ENCODE measurements around the gene IFNLR1. TPM values are rescaled to one million over a fixed set of nuclear protein-coding genes. Genes with fewer than 3 reads are reported as not detected.

Gene IFNLR1
- total RNA-seq, 1 donor from 2014 or later, result 39.2 TPM

DNA sequence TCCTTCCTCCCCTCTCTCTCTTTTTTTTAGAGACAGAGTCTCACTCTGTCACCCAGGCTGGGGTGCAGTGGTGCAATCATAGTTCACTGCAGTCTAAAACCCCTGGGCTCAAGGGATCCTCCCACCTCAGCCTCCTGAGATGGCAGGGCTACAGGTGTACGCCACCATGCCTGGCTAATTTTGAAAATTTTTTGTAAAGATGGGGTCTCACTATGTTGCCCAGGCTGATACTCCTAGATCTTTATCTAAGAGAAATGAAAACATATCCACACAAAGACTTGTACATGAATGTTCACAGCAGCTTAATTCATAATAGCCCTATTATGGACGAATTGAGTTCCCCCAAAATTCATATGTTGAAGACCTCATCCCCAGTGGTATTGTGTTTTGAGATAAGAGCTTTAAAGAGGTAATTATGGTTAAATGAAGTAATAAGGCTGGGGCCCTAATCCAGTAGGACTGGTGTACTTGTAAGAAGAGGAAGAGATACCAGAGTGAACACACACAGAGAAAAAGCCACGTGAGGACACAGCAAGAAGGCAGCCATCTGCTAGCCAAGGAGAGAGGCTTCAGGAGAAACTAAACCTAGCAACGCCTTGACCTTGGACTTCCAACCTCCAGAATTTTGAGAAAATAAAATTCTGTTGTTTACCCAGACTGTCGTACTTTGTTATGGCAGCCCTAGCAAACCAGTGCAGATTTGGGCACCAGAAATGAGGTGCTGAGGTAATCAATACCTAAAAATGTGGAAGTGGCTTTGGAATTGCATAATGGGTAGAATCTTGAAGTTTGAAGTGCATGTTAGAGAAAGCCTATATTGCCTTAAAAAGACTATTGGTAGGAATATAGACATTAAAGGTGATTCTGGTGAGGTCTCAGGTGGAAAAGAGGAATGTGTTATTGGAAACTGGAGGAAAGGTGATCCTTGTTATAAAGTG lies 13.2 kb downstream of the IFNLR1 start:
- Mint-ChIP-seq H3K36me3 (ENCODE audit: low read depth) (peaks cover 79% of the 10 kb centered on the region), H3K4me1 (peaks cover 52% of the 10 kb centered on the region), H3K9me3 (peaks cover 3% of the 10 kb centered on the region), H3K27me3 (no peaks in the 10 kb centered on the region), H3K27ac (no peak overlapping the region), H3K4me3 (no peak overlapping the region)
- TF ChIP-seq CTCF (IDR thresholded peaks at IDR 0.05), result no peak
- intact Hi-C loops (cut with micrococcal nuclease), result no loop called here
- ChIA-PET POLR2A (interaction anchor here (0.6 kb wide), 1 partner anchor 335 kb away, joined by 8 read pairs; no protein-coding TSS in a partner anchor), CTCF (no interaction called here)
- DNase-seq (no peak), ATAC-seq (ENCODE audit: low read depth) (no peak)

- peaks cover 41% of the 10 kb centered on the region for H3K4me1 Mint-ChIP-seq
- no peak for TF ChIP-seq CTCF (IDR thresholded peaks at IDR 0.05)
- no peak overlapping the region for H3K4me3 Mint-ChIP-seq
- H3K9me3 Mint-ChIP-seq, result peaks cover 3% of the 10 kb centered on the region
- DNase-seq, result no peak
- peaks cover 82% of the 10 kb centered on the region for H3K36me3 Mint-ChIP-seq (ENCODE audit: low read depth)
- H3K27me3 Mint-ChIP-seq, result no peaks in the 10 kb centered on the region
- CTCF ChIA-PET, result interaction anchor here (1.1 to 1.4 kb wide), 2 partner anchors 22 to 221 kb away, joined by 3 to 4 read pairs; no protein-coding TSS in a partner anchor
- ATAC-seq (ENCODE audit: low read depth), result no peak
- POLR2A ChIA-PET, result no interaction called here
- intact Hi-C loops (cut with micrococcal nuclease), result no loop called here
- no peak overlapping the region for H3K27ac Mint-ChIP-seq
Measured at GRCh38 chr1:24172598-24172997, 14.5 kb downstream of the IFNLR1 start.

DNA sequence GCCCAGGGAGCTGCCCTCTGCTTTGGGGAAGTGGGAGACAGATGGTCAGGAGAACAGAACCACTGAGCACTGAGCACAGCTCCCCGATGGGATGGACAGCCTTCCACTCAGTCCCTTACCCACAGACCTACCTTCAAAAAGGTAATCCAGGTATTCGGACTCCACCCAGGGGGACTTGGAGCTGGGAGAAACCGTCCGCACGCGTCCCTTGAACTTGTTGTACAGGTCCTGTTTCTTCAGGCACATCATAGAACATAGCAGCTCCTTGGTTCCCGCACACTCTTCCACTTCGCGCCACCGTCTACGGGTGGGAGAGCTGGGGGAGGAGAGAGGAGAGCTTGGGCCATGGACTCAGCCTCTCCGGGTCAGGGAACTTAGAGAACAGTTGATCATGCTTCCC lies 17.8 kb downstream of the IFNLR1 start:
- Mint-ChIP-seq H3K27ac (no peak overlapping the region), H3K9me3 (peaks cover 2% of the 10 kb centered on the region), H3K36me3 (ENCODE audit: low read depth) (peaks cover 81% of the 10 kb centered on the region), H3K27me3 (no peaks in the 10 kb centered on the region), H3K4me3 (no peak overlapping the region), H3K4me1 (peaks cover 18% of the 10 kb centered on the region)
- DNase-seq (no peak), ATAC-seq (ENCODE audit: low read depth) (no peak)
- ChIA-PET CTCF (no interaction called here), POLR2A (no interaction called here)
- no peak for TF ChIP-seq CTCF (IDR thresholded peaks at IDR 0.05)
- intact Hi-C loops (cut with micrococcal nuclease), result no loop called here

DNA sequence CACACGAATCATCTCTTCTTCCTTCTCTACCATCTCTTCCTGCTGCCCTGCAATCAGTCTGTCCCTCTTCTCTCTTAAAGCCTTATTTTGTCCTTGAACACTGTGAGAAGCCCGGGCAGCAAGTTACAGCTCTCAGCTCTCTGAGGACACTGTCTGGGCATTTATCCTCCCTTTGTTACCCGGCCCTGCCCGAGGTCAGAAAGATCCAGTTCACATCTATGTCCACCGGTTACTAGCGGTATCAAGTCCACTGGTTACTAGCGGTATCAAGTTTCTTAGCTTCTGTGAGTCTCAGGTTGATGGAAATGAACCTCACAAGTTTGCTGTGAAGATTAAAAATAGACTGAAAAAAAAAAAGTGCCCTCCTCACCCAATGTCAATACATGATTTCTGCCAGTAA lies 18.8 kb downstream of the IFNLR1 start:
- POLR2A ChIA-PET, result interaction anchor here (0.7 kb wide), 1 partner anchor 31 kb away, joined by 3 read pairs; no protein-coding TSS in a partner anchor
- no peak overlapping the region for H3K4me3 Mint-ChIP-seq
- peaks cover 80% of the 10 kb centered on the region for H3K36me3 Mint-ChIP-seq (ENCODE audit: low read depth)
- no peaks in the 10 kb centered on the region for H3K27me3 Mint-ChIP-seq
- no peak for TF ChIP-seq CTCF (IDR thresholded peaks at IDR 0.05)
- DNase-seq, result no peak
- intact Hi-C loops (cut with micrococcal nuclease), result no loop called here
- CTCF ChIA-PET, result no interaction called here
- H3K27ac Mint-ChIP-seq, result no peak overlapping the region
- peaks cover 7% of the 10 kb centered on the region for H3K4me1 Mint-ChIP-seq
- no peak for ATAC-seq (ENCODE audit: low read depth)
- no peaks in the 10 kb centered on the region for H3K9me3 Mint-ChIP-seq

- POLR2A ChIA-PET, result no interaction called here
- no peak for TF ChIP-seq CTCF (IDR thresholded peaks at IDR 0.05)
- ATAC-seq (ENCODE audit: low read depth) (no peak), DNase-seq (no peak)
- Mint-ChIP-seq H3K4me1 (peaks cover 6% of the 10 kb centered on the region), H3K27me3 (no peaks in the 10 kb centered on the region), H3K36me3 (ENCODE audit: low read depth) (peaks cover 80% of the 10 kb centered on the region), H3K4me3 (no peak overlapping the region), H3K27ac (no peak overlapping the region), H3K9me3 (no peaks in the 10 kb centered on the region)
- CTCF ChIA-PET, result interaction anchor here (1.2 kb wide), 1 partner anchor 32 kb away, joined by 4 read pairs; no protein-coding TSS in a partner anchor
- intact Hi-C loops (cut with micrococcal nuclease), result no loop called here
Measured at GRCh38 chr1:24167008-24167407, 20.1 kb downstream of the IFNLR1 start.

All from activated B cell treated with CpG ODN at 0.5 μM for 24 hours (primary cell).